Neural cell (in vitro differentiated cells): ENCODE data around the gene TRIO.

ENCODE experiments used
- EP300 ChIP-seq: fragments of 450-650 bp; conservative IDR thresholded peaks from 2 replicates; pipeline ENCODE4 v1.6.1; 2014; ENCODE audit warnings: antibody characterized with exemption, mild to moderate bottlenecking, moderate library complexity; ENCODE audit not compliant: poor library complexity, severe bottlenecking
- TF ChIP-seq, protein P1 (sequence below): fragments of 450-650 bp; IDR thresholded peaks from 2 replicates; pipeline ENCODE4 v1.5.1; 2014; ENCODE audit warnings: antibody characterized with exemption, mild to moderate bottlenecking, moderate library complexity; ENCODE audit not compliant: poor library complexity, severe bottlenecking

DNA sequence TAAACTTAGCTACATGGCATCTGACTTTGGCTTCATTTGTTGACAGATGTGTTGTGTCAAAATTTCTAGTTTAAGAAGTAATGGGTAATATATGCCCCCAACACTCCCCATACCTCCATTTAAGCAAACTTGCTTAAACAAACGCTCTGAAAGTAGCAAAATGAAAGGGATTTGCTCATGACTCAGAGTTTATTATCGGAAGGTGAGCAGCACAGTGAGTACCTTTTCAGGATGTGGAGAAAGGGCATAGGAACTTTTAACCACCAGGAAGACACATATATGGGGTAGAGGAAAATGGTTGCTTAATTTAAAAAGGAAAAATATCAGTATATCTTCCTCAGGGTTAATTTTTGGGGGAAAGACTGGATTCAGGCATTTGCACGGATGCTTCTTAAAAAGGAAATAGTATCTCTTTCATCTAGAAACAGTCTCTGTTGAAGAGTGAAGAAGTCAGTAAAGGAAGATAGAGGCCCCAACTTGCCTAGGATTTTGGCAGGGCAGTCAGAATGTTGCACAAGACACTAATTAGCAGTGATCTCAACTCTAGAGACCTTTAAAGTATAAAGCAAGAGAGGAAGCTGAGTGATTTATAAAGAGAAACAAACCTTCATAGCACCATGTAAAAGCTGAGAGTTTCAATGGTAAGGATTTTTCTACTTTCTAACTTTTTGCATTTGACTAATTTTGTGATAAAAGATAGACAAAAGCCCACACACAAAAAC, 155.1 kb downstream of the TRIO start:
- TF ChIP-seq, protein P1, sequence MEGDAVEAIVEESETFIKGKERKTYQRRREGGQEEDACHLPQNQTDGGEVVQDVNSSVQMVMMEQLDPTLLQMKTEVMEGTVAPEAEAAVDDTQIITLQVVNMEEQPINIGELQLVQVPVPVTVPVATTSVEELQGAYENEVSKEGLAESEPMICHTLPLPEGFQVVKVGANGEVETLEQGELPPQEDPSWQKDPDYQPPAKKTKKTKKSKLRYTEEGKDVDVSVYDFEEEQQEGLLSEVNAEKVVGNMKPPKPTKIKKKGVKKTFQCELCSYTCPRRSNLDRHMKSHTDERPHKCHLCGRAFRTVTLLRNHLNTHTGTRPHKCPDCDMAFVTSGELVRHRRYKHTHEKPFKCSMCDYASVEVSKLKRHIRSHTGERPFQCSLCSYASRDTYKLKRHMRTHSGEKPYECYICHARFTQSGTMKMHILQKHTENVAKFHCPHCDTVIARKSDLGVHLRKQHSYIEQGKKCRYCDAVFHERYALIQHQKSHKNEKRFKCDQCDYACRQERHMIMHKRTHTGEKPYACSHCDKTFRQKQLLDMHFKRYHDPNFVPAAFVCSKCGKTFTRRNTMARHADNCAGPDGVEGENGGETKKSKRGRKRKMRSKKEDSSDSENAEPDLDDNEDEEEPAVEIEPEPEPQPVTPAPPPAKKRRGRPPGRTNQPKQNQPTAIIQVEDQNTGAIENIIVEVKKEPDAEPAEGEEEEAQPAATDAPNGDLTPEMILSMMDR = no peak
- TF ChIP-seq EP300 = no peak
